NCI-H2171 (cell line): Measurements from ENCODE around the gene GPALPP1.
"Not testable (repeated sequence)": the region's sequence is repeated elsewhere in the genome, so short reads cannot be mapped to it uniquely, and the experiment has no call there.

ENCODE experiments used
- DNase-seq: peaks from one replicate; lab custom pipeline; 2025; lab: John Stamatoyannopoulos, UW

GPALPP1 gene, protein sequence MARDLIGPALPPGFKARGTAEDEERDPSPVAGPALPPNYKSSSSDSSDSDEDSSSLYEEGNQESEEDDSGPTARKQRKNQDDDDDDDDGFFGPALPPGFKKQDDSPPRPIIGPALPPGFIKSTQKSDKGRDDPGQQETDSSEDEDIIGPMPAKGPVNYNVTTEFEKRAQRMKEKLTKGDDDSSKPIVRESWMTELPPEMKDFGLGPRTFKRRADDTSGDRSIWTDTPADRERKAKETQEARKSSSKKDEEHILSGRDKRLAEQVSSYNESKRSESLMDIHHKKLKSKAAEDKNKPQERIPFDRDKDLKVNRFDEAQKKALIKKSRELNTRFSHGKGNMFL

DNA sequence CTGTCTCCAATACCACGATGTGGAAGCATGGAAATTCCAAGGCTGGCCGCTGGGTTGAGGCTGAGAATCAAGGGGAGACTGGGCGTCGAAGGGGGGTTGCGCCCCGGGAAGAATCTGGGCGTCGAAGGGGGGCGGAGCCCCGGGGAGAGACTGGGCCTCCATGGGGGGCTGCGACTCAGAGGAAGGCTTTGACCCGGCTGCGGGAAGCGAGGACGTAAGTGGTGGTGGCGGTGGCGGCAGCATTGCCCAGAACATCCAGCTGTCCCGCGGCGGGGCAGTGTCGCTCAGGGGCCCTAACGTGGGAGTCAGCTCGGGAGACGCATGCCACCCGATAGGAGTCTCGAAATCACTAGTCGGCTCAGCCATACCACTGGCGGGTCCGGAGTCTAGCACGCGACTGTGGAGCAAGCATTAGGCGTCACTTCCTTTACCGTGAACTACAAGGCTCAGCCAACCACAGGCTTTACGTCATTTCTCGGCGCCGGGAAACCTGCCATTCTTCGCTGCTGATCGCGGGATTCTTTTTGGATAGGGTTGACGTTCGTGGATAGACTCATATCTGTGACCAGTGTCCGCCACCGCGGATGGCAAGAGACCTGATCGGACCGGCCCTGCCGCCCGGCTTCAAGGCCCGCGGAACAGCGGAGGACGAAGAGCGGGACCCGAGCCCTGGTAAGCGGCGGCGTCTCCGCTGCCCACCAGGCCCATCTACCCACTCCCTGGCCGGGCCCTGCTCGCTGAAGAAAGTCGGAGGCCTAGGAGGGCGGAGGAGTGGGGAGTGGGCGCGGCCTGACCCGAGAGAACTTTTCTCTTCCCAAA lies at the start of gene GPALPP1, which contains the start of gene NUFIP1:
Gene GPALPP1, plus strand, starts transcription at position 468 of the 819 bp plus-strand sequence. Its CDS starts 117 bp downstream, at position 585.
Gene NUFIP1, minus strand, starts transcription at position 401 of the 819 bp plus-strand sequence. Its CDS starts 35 bp downstream, at position 366.
- peak; percentile 77 for DNase-seq

GRCh38 chr13:44943411-44943810 lies 45.9 kb upstream of the GPALPP1 start:
- not testable (repeated sequence) for DNase-seq

- DNase-seq: no peak
These were observed 38.2 kb upstream of the GPALPP1 start for GRCh38 chr13:44951184-44951583.

DNA sequence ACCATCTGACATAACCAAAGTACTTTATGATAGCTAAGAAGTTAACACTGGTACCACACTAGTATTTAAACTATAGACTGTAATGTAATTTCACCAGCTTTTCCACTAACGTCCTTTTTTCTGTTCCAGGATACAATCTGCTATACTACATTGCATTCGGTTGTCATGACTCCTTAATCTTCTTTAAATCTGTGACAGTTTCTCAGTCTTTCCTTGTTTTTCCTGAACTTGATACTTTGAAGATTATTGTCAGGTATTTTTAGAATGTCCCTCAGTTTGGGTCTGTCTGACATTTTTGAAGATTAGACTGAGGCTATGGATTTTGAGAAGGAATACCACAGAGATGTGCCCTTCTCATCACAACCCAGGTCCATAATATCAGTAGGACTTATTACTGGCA lies 36.7 kb upstream of the GPALPP1 start:
- DNase-seq: no peak

- DNase-seq: no peak
These were observed 35.1 kb upstream of the GPALPP1 start for GRCh38 chr13:44954224-44954623.

DNA sequence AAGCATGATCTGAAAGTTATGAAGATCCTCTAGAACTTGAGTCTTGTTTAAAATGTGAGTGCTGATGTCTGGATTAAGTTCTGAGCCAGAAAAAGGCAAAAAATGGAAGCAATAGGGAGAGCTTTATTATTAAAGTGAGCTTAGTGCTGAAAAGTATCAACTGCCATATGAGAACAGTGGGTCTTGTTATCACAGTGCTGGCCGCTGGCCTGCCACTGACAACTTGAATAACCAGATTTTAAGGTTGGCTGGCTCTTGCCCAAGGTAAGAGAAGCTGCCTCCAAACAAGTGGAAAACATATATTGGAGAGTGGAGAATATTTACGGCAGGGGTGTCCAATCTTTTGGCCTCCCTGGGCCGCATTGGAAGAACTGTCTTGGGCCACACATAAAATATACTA lies 33.9 kb upstream of the GPALPP1 start:
- no peak for DNase-seq

GRCh38 chr13:44961997-44962396 lies 27.3 kb upstream of the GPALPP1 start:
- DNase-seq: no peak

DNA sequence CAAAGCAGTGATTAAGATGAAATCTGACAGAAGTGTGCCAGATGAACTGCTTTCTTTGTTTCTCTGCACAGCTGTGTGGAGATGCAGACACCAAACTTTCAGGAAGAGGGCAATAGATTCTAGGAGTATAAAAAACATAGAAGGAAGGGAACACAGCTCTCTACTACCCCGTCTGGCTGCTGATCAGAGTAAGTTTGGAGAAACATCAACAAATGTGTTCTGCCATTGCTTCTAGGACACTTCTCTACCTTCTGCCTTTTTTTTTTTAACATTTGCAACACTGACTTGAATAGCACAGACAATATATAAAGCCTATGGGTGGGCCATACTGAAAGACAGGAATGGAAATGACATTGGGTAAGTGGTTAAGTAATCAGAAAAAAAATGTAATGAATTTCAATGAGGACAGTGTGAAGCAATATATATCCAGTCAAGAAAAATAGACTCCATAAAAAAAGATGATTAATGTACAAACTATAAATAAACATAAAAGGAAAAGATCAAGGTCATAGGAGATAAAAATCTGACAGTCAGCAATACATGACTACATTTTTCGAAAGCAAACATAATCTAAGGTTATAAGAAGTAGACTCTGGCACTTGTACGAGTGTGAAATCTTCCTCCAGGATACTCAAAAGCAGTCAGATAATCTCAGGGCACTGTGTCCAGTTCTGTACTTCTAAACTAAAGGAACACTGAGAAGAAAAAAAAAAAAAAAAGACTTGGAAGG lies 21.5 kb upstream of the GPALPP1 start:
- no peak for DNase-seq

- no peak for DNase-seq
These were observed 20.9 kb upstream of the GPALPP1 start for GRCh38 chr13:44968434-44968815.

DNA sequence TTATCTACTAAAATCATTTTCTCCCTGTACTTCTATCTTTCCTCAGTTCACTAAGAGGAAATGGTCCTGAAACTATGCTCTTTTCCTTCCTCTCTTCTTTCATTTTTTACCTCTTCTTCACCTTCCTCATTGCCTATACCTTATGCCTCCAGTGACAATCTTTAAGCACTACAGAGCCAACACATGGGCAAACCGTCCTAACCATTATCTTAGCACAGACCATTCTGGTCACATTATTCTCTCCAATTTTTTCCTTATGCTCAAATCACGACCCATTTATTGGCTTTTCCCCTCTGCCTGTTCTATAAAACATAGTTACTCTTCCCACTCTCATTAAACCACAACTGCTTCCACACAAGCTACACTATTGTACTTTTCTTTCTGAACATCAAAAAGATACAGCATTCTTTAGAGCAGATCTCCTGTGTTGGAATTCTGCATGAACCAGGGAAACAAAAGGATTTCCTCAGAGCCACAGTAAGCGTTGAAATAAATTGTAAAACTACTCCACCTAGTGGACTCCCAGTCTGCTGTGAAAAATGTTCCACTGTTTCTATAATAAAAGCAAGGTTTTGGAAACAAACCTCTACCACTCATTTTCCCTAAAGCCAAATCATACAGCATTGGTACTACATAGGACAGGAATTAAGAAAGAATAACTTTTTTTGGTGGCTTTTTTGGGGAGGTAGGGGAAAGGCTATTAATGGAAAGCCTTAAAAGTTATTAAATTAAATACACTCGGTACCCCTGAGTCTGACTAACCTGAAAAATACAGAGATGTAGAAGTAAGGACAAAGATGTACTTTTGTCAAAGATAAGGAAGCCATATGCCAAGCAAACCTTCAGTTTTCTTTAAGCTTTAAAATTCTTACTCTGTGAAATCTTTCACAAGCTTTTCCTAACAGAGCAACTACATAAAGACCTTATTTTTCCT lies 19.5 kb upstream of the GPALPP1 start:
- DNase-seq: no peak

GRCh38 chr13:44971656-44972595 lies 17.4 kb upstream of the GPALPP1 start:
- DNase-seq: no peak

DNA sequence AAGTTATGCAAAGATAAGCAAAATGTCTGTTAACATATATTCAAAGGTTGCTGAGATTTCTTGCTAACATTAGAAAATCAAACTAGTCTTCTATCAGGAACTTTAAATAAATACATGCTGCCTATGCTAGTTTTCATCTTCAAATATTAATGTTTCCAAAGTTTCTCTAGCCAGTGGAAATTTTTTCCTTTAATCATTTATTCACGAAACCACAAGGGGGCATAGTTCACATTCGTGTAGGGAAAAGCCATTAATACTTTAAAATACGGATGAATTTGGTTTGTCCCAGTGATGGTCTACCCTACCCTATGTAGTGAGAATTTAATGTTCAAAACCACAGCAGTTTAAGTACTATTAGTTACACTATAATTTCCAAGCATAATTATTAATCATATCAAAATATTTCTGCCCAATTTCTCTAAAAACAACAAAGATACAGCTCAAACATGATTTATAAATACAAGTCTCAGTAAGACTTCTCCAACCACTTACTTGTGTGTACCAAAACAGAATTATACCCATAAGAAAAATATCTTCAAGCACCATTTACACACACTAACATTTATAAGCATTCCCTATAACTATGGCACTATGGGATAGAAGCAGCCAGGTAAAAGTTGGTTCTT lies 16.3 kb upstream of the GPALPP1 start:
- DNase-seq: no peak

GRCh38 chr13:44974056-44974793 lies 15.1 kb upstream of the GPALPP1 start:
- DNase-seq: no peak

- DNase-seq: no peak
These were observed 13.1 kb upstream of the GPALPP1 start for GRCh38 chr13:44976196-44976595.

DNA sequence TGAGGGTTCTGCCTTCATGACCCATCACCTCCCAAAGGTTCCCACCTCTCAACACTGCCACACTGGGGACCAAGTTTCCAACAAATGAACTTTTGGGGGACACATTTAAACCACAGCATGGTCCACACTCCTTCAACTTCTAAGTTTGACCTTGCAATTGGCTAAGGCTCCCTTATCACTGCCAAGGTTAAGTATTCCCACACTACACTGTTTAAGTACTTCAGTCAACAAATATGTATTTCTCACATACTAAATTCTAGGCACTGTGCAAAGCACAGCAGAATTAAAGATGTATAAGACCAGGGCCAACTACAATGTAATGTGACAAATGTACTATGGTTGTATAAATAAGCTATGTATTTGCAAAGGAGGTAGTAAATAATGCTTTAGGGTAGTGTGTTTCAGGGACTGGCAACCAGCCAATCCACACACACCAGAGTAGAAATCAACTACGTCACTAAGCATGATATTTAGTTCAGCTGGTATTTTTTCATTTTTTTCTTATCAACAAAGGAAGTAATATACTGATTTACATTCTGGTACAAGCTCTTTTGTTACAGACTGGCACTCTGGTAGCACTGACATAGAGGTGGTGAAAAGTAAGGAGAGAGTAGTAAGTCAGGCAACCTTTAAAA lies 12.3 kb upstream of the GPALPP1 start:
- no peak for DNase-seq

DNA sequence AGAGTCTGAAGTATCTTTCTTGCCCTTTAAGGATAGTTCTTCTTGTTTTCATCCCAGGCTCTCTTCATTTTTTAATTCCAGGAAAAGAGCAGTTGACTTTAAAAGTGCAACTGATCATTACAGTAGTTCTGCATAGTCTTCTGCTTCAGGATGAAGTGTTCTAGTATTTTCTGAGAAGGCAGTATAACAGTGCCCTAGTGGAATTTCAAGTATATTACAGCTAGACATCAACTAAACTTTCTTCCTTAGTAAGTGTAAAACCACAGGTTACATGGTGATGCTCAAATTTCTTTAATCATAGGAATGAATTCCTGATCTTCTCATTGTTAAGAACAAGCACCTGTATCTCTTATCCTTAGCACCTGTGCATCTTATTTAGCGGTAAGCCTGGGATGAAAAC lies 11.0 kb upstream of the GPALPP1 start:
- DNase-seq: no peak

DNA sequence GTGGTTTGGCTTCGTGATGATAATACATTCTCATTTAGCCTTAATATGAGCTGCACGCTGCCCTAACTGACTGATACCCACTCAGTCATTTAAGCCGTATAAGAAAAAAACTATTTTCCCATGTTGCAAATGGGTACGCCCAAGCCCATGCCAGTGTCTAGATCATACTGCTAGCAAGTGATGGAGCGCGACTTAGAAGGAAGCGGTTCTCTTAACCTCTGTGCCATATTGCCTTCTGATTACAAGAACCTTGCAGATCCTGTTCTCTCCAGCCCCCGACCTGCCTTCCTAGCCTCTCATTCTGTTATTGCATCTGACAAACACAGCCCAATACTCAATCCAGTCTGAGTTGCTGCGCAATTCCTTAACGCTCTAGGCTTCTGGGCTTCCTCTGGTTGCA lies 603 bp downstream of the GPALPP1 start:
- DNase-seq: no peak

DNA sequence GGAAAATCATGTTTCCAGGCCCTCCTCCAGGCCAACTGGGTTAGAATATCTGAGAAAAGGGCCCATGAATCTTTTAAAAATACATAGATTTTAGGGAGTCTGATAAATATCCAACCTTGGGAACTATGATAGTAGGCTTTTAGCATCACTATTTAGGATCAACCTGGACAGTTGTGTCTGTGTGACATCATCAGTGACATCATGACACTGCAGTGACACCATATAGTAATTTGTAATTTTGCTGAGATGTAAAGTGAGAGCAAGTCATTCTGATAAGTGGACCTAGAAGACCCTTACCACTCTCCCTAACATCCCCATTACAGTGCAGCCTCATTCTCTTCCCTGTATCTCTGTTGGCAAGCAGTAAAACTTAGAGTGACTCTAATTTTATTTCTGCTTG lies 14.1 kb downstream of the GPALPP1 start:
- DNase-seq: no peak

DNA sequence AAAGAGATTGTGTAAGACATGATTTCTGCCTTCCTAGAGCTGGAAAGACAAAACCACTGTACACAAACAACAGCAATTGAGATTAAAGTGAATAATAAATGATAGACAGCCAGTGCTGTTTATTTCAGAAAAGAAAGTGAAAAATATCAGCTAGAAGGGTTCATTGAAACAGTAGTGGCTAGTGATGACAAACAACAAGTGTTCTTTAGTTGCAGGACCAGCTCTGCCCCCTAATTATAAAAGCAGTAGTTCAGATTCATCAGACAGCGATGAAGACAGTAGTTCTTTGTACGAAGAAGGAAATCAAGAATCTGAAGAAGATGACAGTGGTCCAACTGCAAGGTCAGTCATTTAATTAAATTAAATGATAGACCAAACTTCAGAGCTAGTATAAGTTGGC lies 14.8 kb downstream of the GPALPP1 start:
- DNase-seq: no peak
